Keratinocyte (primary cell): ENCODE measurements around the gene GALNT14.
"Not testable (repeated sequence)": the region's sequence is repeated elsewhere in the genome, so short reads cannot be mapped to it uniquely, and the experiment has no call there.

Experiments
- CTCF ChIP-seq, 3 experiments: IDR thresholded peaks in 1 of 3; conservative IDR thresholded peaks in 1 of 3; optimal IDR thresholded peaks in 1 of 3; 2 replicates in 2 of 3; 3 replicates in 1 of 3; pipeline versions ENCODE3 to v1.5.1; 2011; ENCODE audit warnings: low read length in 3 of 3, mild to moderate bottlenecking in 3 of 3, moderate library complexity in 2 of 3, control low read depth in 1 of 3, inconsistent platforms in 1 of 3; ENCODE audit not compliant: insufficient read depth in 2 of 3; ENCODE audit errors: extremely low read depth in 1 of 3
- EZH2 ChIP-seq: IDR thresholded peaks from one replicate; pipeline ENCODE4 v1.6.1; 2012; ENCODE audit warnings: inconsistent platforms, mild to moderate bottlenecking, low read length, moderate library complexity

- not testable (repeated sequence) for TF ChIP-seq CTCF (optimal IDR thresholded peaks at IDR 0.05 in 1 of 3, IDR thresholded peaks at IDR 0.05 in 1 of 3, conservative IDR thresholded peaks at IDR 0.05 in 1 of 3; ENCODE audit: extremely low read depth in 1 of 3, insufficient read depth in 2 of 3, low read length in 3 of 3); EZH2
Observed at GRCh38 chr2:31183973-31184372, 45.7 kb upstream of the GALNT14 start.
